Globus pallidus (tissue), 1 donor: ENCODE results near the gene GJB3.
"Not testable (repeated sequence)": the region's sequence is repeated elsewhere in the genome, so short reads cannot be mapped to it uniquely, and the experiment has no call there.

Experiments
- DNase-seq: peaks from one replicate; pipeline ENCODE4 v3.0.0-alpha.2; 2015; ENCODE audit warnings: low spot score

The GJB3 gene

DNA sequence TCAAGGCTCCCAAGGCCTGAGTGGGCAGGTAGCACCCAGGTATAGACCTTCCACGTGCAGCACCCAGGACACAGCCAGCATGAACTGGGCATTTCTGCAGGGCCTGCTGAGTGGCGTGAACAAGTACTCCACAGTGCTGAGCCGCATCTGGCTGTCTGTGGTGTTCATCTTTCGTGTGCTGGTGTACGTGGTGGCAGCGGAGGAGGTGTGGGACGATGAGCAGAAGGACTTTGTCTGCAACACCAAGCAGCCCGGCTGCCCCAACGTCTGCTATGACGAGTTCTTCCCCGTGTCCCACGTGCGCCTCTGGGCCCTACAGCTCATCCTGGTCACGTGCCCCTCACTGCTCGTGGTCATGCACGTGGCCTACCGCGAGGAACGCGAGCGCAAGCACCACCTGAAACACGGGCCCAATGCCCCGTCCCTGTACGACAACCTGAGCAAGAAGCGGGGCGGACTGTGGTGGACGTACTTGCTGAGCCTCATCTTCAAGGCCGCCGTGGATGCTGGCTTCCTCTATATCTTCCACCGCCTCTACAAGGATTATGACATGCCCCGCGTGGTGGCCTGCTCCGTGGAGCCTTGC lies 19.7 kb upstream of the GJB3 start:
- no peak for DNase-seq

DNA sequence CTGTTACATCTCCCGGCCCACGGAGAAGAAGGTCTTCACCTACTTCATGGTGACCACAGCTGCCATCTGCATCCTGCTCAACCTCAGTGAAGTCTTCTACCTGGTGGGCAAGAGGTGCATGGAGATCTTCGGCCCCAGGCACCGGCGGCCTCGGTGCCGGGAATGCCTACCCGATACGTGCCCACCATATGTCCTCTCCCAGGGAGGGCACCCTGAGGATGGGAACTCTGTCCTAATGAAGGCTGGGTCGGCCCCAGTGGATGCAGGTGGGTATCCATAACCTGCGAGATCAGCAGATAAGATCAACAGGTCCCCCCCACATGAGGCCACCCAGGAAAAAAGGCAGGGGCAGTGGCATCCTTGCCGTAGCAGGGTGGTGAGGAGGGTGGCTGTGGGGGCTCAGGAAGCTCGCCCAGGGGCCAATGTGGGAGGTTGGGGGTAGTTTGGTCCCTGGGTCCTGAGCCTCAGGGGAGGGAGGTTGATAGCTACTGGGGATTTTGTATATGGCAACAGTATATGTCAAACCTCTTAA lies 19.2 kb upstream of the GJB3 start:
- DNase-seq: no peak

DNA sequence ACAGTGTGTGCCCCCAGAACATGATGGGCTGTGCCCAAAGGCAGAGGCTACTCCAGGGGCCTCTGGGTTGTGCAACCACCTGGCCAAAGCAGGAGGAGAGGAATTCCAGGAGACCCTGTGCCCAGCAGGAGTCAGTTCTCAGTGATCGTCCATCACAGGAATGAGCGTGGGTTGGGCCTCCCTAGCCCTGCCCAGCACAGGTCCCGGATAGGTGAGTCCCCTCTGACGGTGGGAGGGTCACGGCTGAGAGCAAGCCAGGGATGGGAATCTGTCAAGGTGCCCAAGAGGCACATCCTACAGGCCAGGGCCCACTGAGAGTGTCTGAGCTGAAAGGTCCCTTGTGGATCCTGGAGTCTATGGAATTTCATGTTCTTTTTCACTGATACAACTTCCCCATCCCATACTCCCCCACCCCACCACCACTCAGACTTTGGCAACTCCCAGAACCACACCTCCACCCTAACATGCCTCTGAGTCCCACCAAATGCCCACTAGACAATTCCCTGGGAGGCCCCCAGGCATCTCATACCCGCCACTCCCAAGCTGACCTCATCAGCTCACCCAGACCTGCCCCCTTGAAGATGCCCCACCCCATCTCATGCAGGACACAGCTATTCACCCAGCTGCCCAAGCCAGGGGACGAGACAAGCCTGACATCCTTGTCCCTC lies 18.4 kb upstream of the GJB3 start:
- DNase-seq: no peak

DNA sequence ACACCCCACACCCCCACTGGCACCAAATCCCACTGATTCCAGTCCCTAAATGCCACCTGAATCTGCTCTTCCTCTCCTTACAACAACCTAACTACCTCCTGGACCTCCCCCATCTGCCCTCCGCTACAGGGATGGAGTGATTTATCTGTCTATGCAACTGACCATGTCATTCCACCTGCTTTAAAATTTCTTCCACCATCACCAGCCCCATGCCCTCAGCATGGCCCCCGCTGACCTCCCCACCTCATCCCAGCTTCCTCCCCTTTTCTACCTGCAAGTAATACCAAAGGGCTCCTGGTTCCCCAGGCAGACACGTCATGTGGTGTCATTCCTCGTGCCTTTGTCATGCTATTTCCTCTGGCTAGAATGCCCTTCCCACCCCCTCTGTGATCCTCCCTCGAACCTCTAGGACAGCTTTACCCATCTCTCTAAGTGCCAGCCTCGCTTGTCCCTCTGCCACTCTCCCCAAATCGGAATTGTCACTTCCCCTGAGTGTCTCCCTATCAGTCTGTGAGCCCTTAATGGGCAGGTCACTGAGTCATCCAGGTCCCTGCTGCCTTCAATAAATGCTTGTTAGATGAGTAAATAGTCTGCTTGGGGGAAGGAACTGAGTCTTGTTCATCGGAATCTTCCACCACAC lies 17.8 kb upstream of the GJB3 start:
- DNase-seq: no peak

DNA sequence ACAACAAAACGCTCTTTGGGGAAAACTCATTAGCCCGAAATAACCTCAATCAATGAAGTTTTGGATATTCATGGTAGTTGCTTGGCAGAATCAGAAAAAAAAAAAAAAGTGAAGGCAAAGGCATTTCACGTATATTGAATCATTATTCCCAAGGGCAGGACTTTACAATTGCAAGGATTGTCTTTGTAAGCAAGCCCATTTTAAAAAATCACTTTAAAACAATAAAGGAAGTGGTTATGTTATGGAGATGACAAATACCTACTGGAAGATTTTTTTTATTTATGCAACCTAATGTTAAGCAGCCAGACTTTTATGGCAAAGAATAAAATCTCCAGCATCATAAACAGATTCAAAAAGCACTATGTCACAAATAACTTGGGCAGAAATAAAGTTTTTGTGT lies 12.2 kb upstream of the GJB3 start:
- no peak for DNase-seq

DNA sequence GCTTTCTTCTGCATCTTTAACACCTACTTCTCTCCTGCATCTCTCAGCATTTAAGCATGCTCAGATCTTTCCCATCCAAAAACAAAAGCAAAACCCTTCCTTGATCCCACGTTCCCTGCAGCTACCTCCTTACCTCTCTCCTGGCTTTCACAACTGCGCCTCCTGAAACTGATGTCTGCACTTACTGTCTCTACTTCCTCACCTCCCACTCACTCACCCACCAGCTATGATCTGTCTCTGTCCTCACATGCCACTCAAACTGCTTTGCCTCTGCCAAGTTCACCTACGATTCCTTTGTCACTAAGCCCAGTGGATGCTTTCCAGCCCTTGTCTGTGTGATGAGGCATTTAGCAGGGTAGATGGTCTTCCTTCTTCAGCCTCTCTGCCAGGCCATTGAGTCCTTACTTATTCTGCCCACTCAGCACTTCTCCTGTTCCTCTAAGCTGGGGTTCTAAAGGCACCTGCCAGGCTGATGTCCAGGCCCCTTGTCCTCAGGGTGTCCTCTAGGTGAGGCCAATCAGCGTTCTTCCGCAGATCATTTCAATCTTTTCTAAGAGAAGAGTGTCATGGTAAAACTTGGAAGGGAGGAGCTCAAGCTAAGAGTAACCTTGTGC lies 10.0 kb upstream of the GJB3 start:
- no peak for DNase-seq

DNA sequence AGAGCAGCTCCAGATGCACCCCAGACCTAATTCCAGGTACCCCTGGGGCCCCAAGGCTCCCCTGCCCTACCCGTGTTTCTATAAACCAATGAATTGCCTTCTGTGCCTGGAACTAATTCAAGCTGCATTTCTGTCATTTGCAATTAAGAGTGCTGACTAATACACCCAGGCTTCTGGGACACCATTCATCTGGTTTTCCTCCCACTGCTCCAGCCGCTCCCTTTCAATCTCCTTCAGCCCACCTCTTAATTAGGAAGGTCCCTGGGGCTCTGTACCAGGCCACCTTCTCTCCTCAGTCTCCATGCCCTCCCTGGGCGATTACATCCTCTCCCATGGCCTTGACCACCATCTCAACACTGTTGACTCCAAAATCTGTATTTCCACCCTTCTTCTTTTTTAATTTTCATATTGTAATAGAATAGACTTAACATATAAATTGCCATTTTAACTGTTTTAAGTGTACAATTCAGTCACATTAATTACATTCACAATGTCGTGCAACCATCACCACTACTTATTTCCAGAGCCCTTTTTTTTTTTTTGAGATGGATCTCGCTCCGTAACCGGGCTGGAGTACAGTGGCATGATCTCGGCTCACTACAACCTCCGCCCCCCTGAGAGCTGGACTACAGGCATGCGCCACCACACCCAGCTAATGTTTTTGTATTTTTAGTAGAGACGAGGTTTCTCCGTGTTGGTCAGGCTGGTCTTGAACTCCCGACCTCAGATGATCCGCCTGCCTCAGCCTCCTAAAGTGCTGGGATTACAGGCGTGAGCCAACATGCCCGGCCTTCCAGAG lies 9.2 kb upstream of the GJB3 start:
- no peak for DNase-seq

DNA sequence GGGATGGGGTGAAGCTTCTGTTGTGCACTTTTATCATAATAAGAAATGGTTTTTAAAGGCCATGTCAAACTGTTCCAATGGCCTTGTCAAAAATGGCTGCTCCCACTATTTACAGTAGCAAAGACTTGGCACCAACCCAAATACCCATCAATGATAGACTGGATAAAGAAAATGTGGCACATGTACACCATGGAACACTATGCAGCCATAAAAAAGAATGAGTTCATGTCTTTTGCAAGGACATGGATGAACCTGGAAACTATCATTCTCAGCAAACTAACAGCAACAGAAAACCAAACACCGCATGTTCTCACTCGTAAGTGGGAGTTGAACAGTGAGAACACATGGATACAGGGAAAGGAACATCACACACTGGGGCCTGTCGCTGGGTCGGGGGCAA lies 7.9 kb upstream of the GJB3 start:
- DNase-seq: not testable (repeated sequence)

DNA sequence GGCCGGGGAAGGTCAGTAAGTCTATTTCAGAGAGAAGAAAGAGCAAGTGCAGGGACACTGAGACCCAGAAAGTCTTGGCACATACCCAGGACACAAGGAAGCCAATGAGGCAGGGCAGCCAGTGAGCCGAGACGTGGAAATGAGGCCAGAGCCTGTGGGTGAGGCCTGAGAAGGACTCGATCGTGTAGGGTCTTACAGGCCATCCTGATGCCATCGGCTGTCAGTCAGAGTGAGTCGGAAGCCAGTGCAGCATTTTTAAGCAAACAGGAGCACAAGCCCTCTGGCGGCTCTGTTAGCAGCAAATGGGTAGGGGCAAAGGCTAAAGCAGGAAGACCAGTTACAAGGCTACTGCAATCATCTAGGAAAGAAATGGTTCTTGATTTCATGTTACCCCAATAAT lies 6.1 kb upstream of the GJB3 start:
- no peak for DNase-seq

DNA sequence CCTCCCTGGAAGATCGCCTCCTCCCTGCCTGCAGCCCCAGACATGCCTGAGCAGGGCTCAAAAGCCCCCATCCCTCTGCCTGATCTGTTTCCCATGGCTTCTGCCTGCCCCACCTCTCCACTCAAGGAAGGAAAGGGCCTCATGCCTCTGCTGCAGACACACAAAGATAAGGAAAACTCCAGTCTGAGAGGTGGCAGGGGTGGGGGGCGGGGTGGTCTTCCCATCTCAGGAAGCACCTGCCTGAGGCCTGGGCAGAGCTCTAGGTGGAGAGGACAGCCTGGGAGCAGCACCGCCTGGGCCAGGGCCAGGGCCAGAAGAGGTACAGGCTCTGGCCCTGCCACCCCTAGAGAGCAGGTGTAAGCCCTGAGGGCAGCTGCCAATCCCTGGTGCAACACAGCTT lies 4.1 kb upstream of the GJB3 start:
- DNase-seq: no peak

DNA sequence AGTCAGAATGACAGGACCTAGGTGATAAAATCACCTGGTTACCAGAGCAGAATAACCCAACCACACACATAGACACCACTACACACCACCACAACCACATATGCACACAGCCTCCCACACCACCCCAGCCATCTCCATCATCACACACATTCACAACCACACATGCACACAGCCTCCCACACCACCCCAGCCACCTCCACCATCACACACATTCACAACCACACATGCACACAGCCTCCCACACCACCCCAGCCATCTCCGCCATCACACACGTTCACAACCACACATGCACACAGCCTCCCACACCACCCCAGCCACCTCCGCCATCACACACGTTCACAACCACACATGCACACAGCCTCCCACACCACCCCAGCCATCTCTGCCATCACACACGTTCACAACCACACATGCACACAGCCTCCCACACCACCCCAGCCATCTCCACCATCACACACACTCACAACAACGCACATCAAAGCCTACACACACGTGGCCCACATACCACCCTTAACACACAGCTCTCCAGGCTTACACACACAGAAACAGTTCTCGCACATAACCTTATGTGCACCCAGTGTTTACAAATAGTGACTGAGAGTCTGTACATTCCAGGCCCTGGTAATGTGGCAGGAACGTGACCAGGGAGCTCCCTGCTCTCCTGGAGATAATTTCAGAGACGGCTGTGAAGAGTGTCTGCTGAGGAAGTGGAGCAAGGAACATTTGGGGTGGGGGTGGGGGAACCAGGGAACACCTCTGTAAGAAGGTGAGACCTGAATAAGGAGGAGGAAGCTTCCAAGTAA lies 3.3 kb upstream of the GJB3 start:
- DNase-seq: no peak

DNA sequence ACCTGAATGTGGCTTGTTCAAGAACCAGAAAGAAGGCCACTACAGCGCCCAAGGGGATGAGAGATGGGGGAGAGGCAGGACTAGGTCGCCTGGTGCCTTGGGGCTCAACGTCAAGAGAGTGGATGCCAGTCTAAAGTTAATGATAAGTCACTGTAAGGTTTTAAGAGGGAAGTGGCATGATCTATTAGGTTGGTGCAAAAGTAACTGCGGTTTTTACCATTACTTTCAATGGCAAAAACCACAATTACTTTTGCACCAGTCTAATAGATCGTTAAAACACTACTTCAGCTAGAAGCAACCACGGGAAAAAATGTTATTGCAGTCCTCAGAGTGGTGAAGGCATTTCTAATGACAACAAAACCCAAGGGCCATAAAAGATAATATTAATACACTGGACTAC lies 2.6 kb upstream of the GJB3 start:
- DNase-seq: no peak

DNA sequence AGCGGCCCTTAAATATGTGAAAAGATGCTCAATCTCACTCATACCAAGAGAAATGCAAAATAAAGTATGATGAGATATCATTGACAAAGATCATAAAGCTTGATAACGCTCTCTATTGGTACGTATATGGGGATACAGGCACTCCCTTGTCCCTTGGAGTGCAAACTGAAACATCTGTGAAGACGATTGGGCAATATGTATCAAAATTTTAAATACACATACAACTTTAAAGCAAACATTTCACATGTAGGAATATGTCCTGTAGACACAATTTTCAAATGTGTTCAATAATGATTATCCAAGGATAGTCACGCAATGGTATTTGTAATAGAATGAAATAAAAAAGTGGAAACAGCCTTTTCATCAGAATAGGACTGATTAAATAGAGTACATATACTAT lies 2.0 kb upstream of the GJB3 start:
- no peak for DNase-seq

DNA sequence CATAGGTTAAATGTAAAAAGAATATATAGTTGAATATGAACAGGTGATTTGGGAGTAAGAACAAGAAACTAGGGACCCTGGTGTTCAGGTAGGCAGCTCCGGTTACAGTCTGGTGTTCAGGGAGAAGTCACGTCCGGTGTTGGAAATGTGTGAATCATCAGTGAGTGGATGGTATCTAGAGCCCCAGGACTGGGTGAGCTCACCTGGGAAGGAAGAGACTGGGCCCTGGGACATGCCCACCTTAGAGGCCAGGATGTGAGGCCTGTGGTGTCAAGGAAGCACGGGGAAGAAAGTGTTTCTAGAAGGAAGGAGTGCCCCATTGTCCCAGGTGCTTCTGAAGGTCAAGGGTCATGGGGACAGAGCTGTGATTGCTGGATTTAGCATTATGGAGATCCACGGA lies 1.5 kb upstream of the GJB3 start:
- DNase-seq: no peak

DNA sequence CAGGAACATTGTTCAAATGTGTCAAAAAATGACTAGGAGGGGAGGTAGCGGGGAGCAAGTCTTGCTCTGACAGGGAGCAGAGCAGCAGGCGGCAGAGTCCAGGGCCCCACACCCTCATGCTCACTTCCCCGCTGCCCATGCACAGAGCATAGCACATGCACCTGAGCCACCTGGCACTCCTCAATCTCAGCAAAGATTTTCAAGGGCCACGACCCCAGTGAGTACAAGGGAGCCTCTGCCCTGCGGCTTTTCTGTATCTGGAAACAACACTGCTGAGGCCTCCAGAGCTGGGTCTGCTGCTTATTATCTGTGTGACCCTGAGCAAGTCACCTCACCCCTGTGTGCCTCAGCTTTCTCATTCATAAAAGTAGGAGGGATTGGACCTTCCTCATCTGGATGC lies 1.1 kb upstream of the GJB3 start:
- no peak for DNase-seq

DNA sequence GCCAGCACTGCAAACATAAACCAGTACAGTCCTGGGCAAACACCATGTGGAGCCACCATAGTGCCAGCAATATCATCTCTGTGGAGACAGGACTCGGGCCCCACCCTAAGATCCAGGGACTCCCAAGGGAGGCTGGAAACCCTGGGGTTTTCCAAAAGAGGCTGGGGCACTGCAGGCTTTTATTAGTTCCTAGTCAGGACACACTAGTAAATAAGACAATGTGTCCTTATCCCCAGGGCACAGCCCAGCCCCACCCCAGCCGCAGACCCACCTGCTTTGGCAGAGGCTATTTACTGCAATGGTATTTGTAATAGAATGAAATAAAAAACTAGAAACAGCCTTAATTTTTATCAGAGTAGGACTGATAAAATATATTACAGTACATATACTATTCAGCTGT lies 486 bp upstream of the GJB3 start:
- no peak for DNase-seq

DNA sequence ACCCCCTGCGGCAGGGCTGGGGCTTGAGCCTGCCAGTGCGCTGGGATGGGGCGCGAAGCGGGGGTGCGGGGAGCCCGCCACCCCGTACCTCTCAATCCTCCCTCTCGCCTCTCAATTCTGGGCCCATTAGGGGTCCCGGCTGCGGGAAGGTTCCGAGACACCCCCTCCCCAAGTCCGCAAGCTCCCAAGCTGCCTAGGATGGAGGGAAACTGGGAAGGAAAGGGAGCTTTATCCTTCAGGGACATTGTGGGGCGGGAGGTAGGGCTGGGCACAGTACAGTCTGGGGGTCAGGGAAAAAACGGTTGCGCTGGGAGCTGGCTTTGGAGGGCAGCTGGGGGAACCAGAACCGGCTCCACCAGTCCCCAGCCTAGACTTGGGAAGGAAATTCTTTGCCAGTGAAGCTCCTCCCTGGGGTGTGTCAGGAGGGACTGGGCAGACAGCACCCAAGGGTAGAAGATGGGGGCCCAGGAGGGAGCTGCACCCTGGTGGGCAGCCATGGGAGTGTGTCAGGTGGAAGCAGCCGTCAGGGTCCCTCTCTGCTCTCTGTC lies 904 bp downstream of the GJB3 start:
- DNase-seq: no peak

DNA sequence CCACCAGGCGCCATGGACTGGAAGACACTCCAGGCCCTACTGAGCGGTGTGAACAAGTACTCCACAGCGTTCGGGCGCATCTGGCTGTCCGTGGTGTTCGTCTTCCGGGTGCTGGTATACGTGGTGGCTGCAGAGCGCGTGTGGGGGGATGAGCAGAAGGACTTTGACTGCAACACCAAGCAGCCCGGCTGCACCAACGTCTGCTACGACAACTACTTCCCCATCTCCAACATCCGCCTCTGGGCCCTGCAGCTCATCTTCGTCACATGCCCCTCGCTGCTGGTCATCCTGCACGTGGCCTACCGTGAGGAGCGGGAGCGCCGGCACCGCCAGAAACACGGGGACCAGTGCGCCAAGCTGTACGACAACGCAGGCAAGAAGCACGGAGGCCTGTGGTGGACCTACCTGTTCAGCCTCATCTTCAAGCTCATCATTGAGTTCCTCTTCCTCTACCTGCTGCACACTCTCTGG lies 3.8 kb downstream of the GJB3 start:
- DNase-seq: no peak

DNA sequence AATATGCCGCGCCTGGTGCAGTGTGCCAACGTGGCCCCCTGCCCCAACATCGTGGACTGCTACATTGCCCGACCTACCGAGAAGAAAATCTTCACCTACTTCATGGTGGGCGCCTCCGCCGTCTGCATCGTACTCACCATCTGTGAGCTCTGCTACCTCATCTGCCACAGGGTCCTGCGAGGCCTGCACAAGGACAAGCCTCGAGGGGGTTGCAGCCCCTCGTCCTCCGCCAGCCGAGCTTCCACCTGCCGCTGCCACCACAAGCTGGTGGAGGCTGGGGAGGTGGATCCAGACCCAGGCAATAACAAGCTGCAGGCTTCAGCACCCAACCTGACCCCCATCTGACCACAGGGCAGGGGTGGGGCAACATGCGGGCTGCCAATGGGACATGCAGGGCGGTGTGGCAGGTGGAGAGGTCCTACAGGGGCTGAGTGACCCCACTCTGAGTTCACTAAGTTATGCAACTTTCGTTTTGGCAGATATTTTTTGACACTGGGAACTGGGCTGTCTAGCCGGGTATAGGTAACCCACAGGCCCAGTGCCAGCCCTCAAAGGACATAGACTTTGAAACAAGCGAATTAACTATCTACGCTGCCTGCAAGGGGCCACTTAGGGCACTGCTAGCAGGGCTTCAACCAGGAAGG lies 4.3 kb downstream of the GJB3 start:
- no peak for DNase-seq

DNA sequence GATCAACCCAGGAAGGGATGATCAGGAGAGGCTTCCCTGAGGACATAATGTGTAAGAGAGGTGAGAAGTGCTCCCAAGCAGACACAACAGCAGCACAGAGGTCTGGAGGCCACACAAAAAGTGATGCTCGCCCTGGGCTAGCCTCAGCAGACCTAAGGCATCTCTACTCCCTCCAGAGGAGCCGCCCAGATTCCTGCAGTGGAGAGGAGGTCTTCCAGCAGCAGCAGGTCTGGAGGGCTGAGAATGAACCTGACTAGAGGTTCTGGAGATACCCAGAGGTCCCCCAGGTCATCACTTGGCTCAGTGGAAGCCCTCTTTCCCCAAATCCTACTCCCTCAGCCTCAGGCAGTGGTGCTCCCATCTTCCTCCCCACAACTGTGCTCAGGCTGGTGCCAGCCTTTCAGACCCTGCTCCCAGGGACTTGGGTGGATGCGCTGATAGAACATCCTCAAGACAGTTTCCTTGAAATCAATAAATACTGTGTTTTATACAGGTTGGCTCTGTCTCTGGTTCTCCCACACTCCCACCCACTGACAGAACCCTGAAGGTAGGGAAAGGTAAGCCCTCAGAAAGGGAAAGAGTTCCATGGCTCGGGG lies 5.0 kb downstream of the GJB3 start:
- DNase-seq: no peak
